ENCODE results near the gene IHH. TPM values are rescaled to one million over a fixed set of nuclear protein-coding genes. Genes with fewer than 3 reads are reported as not detected.

Gene IHH
- total and polyA plus RNA-seq, 2 of the 8 experiments (the other 6 are each of a cell fraction or from before 2014, with no cell fraction given) = 0.03 TPM; not detected in 1

DNA sequence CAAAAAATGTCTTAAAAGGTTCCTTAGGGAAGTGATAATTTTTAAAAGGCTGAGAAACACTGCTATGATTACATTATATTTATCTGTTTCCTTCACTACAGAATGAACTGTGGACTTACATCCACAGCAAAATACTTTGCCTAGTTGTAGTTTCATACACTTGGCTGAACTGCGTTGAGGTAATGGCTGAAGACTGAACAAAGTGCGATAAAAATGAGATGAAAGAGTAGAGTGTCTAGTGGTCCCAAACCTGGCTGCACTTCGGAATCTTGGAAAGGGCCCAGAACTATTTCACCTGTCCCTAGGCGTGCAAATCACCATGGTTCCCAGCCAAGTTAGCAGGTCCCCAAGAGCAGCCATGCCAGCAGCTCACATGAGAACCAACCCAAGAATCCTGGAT, 18.2 kb upstream of the IHH start (continued):
- TF ChIP-seq POU5F1 (IDR thresholded peaks at IDR 0.05; ENCODE audit: low read depth, low read length) (no peak), SIRT6 (IDR thresholded peaks at IDR 0.05; ENCODE audit: low read length) (no peak), EZH2 (IDR thresholded peaks at IDR 0.05; ENCODE audit: low read depth, low read length, severe bottlenecking) (no peak), POLR2A (IDR thresholded peaks at IDR 0.05; ENCODE audit: control extremely low read depth in 1 of 2, low read depth in 2 of 2, low read length in 2 of 2) (no peak), MAFK (IDR thresholded peaks at IDR 0.05; ENCODE audit: low read depth, low read length) (no peak), EGR1 (IDR thresholded peaks at IDR 0.05; ENCODE audit: borderline replicate concordance, low read depth, low read length) (no peak), POLR2AphosphoS5 (IDR thresholded peaks at IDR 0.05; ENCODE audit: low read depth, low read length) (no peak)

All from H1 (cell line).